Measurements from ENCODE around the gene PYY.
A peak's percentile ranks its signal among the peaks of the same experiment; 100 is the strongest.
"Not testable (repeated sequence)": the region's sequence is repeated elsewhere in the genome, so short reads cannot be mapped to it uniquely, and the experiment has no call there.

PYY gene

DNA sequence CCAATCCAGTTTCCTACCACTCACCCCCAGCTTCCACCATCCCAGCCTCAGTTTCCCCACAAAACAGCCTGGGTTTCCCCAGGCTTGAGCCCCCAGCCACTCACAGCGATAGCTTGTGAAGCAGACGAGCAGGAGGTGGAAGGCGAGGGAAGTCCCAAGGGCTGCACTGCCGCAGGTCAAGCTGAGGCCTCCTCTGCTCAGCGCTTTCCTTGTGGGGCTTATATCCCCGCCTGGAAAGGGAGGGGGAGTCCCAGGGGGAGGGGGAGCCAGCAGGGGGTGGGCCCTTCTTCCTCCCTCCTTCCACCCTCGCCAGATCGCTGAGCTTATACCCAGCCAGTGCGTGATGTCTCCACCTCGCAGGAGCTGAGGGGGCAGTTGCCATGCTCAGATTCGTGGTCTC lies at the start of gene PYY:
PYY (minus strand) TSS at position 195 of the 400 bp plus-strand sequence. CDS start 457 bp downstream, outside the sequence.
- no peak for DNase-seq

DNA sequence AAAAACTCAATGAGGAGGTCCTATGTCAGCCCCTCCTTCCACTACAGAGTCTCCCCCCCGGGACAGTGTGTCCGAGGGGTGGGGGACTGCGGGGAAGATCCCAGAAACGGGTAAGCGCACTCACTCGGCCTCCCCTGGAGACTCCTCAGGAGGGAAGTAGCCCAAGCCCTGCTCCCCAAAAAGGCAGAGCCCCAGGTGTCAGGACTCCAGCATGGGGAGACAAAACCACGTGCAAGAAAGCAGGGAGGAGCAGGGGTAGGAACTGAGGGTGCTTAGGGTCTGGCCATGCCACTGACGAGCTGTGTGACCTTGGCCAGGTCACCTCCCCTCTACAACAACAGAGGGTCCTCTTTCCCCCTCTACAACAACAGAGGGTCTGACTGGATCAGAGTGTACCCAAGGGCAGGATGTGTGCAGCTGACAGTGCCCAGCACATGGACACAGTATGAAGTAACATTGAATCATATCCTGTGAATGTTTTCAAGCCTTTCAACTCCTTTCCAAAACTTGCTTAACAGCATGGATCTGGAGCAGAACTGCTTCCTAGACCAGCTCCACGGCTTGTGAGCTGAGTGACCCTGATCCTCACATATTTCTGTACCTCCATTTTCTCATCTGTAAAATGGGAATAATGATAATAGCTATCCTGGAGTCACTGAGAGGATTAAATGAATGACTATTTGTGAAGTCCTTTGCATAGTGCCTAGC lies 48.6 kb upstream of the PYY start:
- no peak for DNase-seq

DNA sequence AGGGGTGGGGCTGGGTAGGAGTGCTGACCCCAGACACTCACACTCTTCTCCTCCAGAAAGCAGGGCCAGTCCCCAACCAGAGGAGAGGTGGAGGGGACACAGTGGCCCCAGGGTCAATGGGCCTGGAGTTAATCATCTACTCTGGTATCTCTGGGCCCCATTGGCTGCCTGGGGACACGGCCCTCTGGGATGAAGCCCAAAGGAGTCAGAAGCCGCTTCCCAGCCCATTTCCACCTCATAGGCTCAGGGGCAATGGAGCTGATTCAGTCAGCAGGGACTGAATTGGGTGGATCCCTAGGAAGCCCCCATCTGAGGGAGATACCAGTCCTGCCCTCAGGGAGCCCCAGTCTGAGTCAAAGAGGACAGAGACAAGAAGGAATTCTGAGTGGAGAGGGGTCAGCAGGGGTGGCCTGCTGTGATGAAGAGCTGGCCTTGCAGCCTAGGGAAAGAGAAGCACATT lies 47.8 kb upstream of the PYY start:
- DNase-seq = no peak

DNA sequence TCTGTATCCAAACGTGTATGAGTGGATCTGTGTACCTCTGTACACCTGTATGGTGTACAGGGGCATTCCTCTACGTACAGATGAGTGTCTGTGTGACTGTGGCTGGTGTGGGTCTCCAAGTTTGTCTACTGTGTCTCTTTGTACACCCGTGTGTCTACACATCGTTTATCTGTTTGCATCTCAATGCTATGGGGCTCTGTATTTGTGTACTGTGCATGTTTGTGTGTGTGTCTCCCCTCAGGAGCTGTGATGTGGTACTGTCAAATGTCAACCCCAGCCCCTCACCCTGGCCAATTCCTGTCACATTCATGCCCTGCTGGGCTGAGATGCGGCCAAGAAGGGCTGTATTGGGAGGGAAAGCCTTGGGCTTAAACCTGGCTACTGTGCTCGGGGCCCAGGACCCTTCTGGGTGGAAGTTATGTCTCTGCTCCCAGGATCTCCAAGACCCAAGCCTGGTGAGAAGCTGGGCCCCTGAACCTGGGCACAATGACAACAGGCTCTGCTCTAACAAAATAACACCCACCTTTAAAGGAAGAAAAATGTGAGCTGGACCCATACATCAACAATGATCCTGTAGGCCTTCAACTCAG lies 47.2 kb upstream of the PYY start:
- no peak for DNase-seq

DNA sequence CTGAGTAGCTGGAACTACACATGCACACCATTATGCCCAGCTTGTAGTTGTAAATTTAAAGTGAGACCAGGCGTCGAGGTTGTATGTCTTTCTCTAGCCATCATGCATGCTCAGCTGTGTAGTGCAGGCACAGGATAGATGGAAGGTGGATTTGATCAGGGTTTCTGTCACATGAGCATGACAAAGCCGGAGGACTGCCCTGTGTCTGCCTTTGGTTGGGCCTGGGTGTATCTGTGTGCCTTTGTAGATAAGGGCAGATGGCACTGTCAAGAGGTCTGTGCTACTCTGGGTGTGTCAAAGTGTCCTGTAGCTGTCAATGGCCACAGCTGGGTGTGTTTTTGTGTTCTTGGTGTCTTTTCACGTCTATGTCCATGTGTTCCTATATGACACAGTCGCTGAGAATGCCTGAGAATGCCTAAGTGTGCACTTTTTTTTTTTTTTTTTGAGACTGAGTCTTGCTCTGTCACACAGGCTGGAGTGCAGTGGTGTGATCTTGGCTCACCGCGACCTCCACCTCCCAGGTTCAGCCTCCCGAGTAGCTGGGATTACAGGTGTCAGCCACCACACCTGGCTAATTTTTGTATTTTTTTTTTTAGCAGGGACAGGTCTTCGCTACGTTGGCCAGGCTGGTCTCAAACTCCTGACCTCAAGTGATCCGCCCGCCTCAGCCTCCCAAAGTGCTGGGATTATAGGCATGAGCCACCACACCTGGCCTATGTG lies 46.6 kb upstream of the PYY start:
- no peak for DNase-seq

DNA sequence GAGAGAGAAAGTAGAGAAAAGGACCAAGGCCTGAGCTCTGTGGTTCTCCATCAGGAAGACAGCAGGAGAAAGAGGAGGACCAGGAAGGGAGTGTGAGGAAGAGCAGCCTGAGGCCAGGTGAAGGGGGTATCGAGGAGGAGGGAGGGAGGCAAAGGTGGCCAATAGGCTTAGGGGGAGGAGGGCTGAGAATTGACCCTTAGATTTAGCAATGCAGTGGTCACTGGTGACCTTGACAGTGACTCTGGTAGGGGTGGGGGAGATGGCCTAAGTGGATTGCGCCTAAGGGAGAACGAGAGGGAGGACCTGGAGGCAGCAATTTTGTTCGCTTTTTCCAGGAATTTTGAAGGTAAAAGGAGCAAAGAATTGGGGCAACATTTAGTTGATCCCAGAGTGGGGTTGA lies 45.3 kb upstream of the PYY start:
- DNase-seq = no peak

DNA sequence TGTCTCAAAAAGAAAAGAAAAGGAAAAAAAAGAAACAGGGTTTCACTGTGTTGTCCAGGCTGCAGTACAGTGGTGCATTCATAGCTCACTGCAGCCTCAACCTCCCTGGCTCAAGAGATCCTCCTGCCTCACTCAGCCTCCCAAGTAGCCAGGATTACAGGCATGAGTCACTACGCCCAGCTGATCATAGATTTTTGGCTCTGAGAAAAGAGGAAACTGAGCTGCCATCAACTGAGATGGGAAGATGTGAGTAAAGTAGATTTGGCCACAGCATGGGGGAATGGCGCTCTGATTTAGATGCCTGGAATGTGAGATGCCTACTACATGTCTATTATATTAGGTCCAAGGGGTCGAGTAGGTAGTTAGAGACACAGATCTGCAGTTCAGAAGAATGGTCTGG lies 44.8 kb upstream of the PYY start:
- no peak for DNase-seq

DNA sequence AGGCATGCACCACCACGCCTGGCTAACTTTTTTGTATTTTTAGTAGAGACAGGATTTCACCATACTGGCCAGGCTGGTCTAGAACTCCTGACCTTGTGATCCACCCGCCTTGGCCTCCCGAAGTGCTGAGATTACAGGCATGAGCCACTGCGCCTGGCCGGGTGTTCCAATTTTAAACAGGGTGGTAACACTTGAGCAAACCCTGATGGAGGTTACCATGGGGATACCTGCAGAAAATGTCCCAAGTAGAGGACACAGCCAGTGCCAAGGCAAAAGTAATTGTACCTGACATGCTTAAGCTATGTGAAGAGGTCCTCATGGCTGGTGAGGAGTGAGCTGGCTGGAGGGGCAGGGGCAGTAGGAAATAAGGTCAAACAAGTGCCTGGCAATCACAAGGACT lies 43.4 kb upstream of the PYY start:
- DNase-seq = not testable (repeated sequence)

DNA sequence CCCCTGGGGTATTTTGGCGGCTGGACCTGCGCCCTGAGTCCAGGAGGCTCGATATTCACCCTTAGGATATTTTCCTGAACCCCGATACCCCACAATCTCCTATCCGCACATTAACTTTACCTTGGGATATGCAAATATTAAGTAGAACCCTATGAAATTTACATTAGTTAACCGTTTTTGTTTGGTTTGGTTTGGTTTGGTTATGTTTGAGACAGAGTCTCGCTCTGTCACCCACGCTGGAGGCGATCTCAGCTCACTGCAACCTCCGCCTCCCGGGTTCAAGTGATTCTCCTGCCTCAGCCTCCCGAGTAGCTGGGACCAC lies 41.4 kb upstream of the PYY start:
- DNase-seq = no peak

DNA sequence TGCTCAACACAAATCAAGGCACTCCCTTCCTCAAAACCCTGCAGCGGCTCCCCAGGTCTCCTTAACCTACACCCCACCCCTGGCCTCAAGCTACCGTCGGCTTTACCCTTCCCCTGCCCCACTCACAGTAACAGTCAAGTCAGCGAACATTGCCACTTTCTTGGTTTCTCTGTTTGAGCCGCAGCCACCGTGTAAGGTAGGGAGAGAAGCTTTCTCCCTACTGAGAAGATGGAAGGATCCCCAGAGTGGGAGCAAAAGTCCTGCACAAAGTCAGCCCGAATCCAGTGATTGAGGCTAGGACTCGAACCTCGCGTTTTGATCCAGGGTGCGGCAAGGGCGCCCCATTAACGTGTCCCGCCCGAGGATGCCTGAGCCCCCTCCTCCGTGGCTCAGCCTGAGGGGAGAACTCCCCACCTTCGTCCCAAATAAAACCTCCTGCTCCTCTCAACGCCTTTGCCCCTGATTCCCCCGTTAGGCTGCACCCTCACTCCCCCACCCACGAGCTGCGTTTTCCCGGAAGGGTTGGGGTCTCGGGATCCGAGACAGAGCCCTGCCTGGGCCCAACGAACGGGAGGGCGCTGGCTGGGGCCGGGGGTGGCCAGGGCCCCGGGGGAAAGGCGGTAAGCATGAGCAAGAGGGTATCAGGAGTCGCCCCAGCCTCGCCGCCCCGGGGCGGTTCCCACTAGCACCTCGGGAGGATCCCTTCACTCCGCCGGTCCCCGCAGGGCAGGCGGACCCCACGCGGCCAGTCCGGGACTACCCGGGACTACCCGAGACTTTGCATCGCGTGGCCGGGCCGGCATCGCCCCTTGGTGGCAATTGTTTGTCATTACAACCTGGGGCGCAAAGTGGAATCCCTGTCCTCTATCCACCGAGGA lies 40.8 kb upstream of the PYY start:
- DNase-seq = peak; percentile 84 to 85

DNA sequence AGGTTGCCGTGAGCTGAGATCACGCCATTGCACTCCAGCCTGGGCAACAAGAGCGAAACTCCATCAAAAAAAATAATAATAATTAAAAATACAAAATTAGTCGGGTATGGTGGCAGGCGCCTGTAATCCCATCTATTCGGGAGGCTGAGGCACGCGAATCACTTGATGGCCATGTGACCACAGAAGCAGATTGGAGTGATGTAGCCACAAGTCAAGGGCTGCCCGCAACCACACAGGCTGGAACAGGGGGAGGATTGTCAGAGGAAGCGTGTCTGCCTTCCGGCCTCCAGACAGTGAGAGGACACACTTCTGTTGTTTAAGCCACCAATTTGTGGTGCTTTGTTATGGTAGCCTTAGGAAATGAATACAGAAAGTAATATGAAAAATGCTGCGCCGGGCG lies 38.9 kb upstream of the PYY start:
- DNase-seq = no peak

DNA sequence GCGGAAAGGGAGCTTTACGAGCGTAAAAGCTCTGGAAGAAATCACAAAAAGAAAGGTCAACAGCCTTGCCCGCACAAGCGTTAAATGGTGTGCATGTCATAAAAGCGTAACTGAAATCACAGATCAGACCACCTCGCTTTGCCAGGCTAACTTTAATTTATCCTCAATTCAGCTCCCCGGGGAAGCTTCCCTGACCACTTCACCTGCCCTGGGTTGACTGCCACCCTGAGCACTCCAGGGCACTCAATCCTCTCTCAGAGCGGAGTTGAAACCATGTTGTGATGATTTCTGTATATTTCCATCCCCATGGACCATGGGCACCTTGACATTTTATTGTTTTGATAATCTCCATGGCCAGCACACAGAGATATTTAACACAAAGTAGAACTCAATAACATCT lies 34.6 kb upstream of the PYY start:
- no peak for DNase-seq

DNA sequence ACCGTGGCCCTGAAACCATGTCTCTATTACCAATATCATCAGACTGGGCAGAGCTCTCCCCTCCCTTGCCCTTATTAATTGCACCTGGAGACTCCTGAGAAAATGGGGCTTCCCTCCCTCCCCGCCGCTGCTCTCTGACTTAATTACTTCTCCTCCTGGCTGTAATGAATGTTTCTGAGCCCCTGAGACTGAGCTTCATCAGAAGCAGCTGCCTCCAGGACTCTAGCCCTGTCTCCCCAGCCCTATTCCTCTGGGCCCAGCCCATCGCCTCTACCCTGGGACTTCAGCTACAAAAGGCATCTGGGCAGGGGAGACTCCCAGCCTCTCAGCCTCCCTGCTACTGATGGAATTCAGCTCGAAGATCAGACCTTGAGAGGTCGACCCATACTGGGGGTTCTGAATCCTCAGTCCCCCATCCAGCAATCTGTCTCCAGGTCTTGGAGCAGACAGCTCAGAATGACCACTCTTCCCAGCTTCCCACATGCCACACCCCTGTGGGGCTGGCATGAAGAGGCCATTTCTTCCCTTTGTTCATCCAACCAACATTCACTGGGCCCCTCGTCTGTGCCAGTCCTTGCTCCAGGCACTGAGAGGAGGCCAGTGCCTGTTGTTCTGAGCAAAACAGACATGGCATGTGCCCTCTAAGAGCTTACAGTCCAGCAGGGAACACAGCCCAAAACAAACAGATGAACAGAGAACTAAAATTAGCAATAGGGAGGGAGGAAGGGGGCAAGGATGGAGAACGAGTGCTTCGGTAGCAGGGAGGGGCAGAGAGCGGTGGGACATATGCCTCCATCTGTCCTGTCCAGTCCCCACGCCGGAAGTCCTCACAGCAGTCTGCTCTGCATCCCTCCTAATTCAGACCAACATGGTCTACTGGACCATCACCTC lies 33.6 kb upstream of the PYY start:
- no peak for DNase-seq

DNA sequence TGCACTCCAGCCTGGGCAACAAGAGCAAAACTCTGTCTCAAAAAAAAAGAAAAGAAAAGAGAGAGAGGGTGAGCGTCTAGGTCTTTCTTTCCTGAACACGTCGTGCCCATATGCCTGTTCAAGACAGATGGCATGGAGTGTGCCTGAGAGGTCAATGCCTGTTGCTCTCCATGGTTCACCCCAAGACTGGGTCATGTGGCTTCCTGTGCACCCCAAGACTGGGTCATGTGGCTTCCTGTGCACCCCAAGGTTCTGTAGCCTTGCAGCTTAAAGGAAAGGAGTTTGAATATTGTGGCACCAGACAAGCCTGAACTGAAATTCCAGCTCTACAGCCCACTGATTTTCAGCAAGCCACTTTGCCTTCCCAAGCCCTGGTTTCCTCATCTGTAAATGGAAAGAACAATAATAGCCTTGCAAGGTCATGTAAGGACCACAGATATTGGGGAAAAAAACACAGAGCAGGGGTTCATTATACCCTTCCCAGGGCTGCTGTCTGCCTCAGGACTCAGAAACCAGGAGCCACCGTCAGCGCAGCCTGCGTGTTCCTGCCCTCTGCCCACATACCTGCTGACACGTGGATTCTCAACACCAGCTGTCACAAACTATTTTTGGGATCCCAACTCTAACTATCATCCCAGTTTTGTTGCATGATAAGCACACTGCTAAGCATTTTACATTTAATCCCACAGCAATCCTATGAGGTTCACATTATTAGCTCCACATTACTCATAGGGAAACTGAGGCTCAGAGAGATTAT lies 32.7 kb upstream of the PYY start:
- DNase-seq = no peak

DNA sequence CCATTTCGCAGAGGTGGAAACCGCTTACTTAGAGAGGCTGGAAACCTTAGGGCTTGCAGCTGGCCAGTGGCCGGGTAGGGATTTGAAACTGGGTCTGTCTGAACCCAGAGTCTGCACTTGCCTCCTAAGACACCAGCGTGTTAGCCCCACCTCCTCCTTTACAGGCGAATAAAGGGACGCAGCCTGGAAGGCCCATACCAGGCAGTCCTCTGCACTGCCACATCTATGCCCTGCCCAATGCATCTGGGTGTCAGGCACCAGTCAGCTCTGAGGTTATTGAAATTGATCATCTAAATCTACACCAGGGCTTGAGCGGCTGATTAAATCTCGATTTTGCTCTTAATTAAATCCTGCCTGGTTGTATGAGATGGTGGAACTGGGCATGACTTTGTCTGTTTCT lies 30.8 kb upstream of the PYY start:
- DNase-seq = no peak

DNA sequence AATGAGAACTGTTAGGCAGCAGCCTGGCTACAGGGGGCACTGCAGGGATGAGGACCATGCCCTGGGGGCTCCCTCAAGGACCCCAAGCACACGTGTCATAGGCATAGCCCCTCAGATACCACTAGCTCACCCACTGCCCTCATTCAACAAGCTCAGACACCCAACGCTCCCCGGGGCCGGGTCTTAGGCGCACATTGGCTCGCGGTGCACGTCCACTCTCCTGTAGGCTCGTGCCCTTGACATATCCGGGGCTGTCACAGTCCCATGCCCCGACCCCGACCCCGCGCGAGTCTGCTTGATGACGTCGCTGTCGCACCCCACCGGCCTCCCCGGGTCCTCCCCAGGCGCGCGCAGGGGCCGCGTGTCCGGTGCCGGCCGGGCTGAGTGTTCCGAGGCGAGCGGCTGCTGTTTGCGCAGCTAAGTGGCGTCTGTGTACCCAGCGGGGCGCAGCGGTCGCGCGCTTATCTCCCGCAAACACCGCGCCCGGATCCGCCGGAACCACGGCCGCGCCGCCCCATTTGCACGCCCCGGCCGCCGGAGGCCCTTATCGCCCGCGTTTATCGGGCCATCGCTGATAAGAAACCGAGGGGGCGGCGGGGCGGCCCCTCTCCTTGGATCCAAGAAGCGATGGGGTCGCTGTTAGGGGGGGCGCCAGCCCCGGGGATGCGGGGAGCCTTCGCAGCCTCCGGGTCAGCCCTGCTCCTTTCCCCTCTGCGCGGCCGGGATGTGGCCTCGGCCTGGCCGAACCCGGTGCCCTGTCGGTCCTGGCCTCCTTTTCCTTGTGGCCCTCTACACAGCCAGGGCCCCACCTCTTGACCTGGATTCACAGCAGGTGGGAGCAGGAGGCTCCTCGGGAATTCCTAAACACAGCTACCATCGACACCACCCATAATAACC lies 30.0 kb upstream of the PYY start:
- DNase-seq = peak in 1 of 2 experiments; percentile 36

DNA sequence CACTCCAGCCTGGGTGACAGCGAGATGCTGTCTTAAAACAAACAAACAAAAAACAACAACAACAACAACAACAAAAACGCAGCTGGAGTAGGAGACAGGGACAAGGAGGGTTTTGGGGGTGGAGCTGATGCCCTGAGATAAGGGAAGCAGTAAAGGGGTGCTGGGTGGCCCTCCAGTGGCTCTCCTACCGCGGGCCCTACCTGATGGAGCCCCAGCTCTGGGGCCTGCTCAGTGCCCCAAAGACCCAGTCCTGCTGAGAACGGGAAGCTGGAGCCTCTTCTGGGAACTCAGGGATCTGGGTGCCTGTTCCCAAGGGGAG lies 29.4 kb upstream of the PYY start:
- no peak for DNase-seq

DNA sequence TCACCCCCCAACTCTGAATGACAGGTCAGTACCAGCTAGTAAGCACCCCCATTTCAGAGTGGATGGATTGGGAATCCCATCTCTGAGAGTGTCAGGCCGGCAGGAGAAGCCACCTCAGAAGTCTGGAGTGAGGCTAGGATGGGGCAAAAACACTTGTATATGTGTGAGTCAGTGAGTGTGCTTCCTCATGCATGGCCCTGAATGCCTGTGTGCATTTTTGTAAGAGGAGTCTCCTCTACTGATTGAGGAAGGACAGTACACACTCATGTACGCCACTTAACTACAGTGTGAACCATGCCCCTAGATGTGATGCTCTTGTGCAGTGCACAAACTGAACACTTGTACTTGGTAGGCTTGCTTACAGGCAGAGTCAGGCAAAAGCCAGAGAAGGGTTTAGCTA lies 28.4 kb upstream of the PYY start:
- no peak for DNase-seq

DNA sequence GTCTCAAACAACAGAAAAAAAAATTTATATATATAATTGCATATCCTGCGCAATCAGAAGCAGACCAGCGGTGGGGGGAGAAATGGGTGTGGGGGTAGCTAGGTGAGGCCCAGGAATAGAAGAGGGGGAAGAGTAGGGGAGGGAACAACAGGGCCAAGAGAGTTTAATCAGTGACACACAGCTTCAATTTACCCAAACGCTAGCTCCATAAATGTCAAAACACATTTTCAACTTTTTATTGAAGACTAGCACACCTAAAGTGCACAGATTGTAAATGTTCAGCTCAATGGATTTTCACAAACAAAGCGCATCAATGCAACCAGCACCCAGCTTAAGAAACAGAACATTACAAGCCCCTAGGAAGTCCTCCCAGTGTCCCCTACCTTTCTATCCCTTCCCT lies 25.9 kb upstream of the PYY start:
- DNase-seq = no peak

DNA sequence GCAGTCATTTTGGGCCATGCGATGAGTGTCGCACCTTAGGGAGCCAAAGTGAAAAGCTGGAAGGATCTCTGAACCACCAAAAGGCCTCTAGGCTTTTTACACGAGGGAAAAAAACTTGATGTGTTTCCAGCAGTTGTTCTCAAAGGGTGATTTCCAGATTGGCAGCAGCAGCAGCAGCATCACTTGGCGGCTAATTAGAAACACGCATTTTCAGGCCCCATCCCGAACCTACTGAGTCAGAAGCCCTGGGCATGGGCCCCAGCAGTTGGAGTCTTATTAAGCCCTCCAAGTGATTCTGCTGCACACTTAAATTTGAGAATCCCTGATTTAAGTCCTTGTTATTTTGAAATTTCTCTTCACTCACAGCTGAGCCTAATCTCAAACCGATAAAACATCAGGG lies 25.3 kb upstream of the PYY start:
- no peak for DNase-seq

DNA sequence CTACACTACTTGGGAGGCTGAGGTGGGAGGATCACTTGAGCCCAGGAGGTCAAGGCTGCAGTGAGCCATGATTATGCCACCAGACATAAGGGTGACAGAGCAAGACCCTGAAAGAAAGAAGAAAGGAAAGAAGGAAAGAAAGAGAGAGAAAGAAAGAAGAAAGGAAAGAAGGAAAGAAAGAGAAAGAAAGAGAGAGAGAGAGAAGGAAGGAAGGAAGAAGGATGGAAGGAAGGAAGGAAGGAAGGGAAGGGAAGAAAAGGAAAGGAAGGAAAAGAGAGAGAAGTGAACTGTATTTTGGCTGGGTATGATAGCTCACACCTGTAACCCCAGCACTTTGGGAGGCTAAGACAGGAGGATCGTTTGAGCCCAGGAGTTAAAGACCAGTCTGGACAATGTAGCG lies 24.3 kb upstream of the PYY start:
- DNase-seq = no peak
